NCI-H82 treated with DMSO at 0.1 percent for 48 hours (cell line): ENCODE results near the gene CCDC171.

Experiments
- DNase-seq: peaks from one replicate; lab custom pipeline; 2025; ENCODE audit not compliant: unreplicated experiment; lab: John Stamatoyannopoulos, UW

CCDC171 gene

DNA sequence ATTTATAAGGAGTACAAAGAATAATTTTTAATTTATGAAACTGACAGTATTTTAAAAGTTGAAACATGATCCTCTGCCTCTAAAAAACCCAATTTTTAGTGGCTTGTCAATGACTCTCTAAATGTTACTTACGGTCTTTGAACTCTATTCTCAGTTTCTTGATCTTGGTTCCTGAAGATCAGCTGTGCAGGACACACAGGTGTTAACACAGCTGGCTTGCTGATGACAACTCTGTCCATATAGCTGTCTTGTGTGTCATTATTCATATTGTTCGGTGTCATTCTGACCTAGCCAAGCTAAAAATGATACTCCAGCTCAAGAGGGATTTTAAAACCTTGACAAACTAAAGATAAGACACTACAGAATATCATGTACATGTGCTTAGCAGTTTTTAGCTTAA, 314.5 kb downstream of the CCDC171 start:
- DNase-seq = no peak

DNA sequence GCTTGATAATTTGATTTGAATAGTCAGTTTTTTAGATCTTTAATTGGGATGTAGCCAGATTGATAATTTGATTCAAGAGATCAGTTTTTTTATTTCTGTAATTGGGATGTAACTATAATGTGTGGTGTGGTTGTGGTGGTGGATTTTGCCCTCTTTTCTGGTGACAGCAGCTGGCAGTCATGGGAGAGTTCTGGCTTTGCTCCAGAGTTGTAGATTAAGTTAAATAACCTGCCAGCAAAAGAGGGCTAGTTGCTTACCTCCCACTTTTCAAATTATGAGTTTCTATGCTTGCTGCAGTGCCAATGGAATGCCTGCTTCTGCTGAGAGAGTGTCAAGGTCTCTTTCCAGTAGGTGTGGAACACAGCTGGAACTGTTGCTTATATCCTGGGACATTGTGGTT, 315.1 kb downstream of the CCDC171 start:
- DNase-seq = no peak

DNA sequence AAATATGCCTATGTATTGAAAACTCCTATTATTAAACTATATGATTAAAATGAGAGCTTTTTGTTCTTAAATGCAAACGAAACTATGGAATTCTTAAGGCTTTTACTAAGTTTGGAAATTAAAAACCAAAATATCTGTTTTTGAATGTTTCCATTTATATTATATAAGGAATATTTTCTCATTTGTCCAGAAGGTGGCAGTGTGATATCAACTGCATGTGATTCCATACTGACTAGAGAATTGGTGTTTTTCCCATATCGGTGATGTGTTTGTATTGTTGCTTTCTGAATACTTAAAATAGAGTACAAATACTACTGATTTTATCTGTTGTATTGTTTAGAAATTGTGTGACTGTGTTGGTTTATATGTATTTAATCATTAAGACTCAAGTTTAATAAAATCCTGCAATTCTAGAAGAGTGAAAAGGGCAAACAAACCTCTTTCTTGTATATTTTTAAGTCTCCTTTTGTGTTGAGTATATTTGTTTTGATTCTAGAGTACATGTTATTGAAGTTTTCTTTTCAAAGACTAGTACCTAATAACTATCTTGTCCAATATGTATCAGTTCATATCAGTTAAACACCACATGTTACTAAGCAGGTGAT, 320.8 kb downstream of the CCDC171 start:
- DNase-seq = no peak

DNA sequence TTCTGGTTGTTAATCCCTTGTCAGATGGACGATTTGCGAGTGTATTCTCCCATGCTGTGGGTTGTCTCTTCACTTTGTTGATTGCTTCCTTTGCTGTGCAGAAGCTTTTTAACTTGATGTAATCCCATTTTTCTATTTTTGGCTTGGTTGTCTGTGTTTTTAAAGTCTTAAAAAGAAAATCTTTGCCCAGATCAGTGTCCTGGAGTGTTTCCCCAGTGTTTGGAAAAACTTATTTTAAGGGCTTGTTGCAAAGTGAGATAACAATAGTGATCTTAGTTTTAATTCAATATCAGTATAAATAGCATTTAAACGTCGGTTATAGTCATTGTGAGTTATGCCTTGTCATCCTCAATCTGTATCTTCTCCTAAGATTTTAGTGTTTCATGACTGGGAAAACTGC, 329.5 kb downstream of the CCDC171 start:
- DNase-seq = no peak

DNA sequence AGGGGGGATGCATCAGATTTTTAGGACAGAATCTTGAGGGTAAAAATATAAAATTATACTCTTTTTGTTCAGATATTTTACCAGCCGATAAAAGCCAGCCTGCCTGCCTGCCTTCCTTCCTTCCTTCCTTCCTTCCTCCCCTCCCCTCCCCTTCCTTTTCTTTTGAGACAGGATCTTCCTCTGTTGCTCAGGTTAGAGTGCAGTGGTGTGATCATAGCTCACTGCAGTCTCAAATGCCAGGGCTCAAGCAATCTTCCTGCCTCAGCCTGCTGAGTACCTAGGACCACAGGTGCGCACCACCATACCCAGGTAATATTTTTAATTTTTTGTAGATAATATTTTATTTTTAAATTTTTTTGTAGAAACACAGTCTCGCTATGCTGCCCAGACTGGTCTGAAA, 330.0 kb downstream of the CCDC171 start:
- DNase-seq = no peak

- no peak for DNase-seq
Measured at GRCh38 chr9:15885464-15885863, 332.6 kb downstream of the CCDC171 start.

GRCh38 chr9:15889555-15889954, 336.7 kb downstream of the CCDC171 start:
- DNase-seq = no peak

DNA sequence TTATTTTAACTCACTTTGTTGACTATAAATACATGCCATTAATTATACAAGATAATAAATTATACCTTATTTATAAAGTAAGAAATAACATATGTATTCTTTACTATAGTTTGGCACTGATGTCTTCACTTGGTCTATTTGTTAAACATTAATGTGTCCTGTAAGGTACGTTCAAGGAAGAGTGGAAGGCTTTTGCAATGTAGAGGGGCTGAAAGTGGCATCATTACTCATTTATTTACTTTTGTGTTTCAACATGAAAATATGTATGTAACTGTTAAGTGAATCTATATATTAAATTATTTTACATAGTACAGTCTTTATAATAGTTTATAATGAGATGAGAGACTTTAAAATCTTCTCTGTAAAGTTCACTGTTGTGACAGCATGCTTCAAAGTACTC, 348.7 kb downstream of the CCDC171 start:
- DNase-seq = no peak

GRCh38 chr9:15909297-15909696, 356.5 kb downstream of the CCDC171 start:
- DNase-seq = no peak

DNA sequence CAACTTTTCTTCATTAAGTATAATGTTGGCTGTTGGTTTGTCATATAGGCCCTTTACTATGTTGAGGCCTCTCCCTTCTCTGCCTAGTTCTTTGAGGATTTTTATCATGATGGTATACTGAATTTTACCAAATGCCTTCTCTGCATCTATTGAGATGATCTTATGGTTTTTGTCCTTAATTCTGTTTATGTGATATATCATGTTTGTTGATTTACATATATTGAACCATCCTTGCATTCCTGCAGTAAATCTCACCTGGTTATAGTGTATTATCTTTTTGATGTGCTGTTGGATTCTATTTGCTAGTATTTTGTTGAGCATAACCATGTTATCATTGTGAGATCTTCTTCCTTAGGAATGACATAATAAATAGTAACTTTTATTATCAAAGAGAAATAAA, 362.9 kb downstream of the CCDC171 start:
- DNase-seq = no peak

GRCh38 chr9:15927161-15927560, 374.3 kb downstream of the CCDC171 start:
- DNase-seq = no peak

- no peak for DNase-seq
Measured at GRCh38 chr9:15935661-15936305, 382.9 kb downstream of the CCDC171 start.

DNA sequence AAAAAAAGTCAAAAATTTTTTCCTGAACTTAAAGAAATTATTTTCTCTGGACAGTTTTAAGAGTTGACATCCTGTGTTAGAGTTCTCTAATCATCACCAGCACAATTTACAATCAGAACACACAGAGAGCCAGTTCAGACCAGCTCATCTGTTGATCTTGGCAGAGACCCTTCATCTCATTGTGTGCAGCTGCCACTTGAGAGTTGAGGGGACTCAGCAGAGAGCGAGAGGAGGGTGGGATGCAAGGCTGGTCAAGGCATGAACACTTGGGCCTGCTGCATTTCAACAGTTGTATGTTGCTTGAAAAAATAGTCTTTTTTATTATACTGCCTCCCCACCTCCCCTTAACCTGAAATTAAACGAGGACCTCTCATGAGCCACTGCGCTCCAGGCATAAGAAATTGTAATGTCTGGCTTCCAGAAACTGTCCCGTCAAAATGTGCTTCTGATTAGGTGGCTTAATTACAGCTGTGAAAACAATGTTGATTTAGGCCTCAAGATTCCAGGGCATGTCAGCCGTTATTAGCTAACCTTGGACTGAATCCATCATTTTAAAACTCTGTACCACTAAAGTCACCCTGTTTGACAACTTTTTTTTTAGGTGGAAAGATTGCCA, 383.6 kb downstream of the CCDC171 start:
- no peak for DNase-seq

DNA sequence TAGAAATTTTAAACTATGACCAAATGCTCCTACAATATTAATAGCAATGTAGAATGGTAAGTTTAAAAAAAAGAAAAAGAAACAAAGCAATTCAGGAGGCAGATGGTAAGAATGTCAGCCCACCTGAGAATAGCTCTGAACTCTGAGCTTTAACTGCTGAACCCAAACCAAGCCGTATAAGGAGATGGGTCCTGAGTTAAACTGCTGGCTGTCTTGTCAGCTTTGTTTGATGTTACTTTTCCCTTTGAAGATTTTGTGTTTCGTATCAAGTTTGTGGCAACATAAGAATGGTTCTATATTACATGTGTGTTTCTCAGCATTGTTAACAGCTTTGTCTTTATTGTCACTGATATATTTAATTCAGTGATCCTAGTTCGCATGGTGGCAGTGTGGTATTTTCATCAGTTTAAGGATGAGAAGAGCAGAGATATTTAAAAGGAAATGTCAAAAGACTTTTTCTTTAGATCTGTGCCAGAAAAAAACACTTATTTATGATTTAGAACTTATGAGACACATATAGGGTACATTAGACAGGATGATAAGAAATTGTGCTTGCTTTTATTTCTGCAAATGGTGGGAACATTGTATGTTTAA, 390.1 kb downstream of the CCDC171 start:
- no peak for DNase-seq

DNA sequence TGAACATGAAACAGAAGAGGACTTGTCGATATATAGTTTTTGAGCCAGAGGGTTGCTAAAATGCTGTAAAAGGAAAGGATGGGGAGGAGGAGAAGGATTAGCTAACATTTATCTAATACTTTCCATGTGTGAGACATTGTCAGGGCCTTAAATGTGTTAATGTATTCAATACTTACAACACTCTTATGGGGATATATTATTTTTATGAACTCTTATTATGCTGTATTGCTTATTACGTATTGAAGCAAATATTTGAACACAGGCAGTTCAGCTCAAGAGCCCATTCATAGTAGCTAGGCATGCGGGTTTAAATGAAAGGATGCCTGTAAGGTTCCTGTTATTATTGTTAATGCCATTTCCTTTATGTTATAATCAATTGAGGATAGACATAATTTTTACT, 391.5 kb downstream of the CCDC171 start:
- DNase-seq = no peak

DNA sequence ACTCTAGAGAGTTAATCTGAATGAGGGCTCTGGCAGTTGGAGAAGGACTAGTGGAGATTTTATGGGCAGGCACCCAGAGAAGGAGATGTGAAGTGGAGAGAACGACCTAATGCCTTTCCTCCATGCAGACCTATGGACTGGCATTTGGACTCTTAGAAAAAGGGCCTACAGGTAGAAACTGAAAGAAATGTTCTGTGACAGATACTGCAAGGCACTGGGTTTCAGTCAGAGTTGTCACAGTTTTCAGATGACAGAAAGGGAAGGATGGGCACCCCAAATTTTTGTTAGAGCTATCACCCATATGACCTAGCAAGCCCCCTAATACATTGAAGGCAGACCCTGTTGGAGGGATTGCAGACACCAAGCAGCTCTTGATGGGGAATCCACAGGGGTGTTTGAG, 406.8 kb downstream of the CCDC171 start:
- no peak for DNase-seq

GRCh38 chr9:15961217-15961616, 408.4 kb downstream of the CCDC171 start:
- no peak for DNase-seq

- no peak for DNase-seq
Measured at GRCh38 chr9:15965246-15965745, 412.5 kb downstream of the CCDC171 start.

DNA sequence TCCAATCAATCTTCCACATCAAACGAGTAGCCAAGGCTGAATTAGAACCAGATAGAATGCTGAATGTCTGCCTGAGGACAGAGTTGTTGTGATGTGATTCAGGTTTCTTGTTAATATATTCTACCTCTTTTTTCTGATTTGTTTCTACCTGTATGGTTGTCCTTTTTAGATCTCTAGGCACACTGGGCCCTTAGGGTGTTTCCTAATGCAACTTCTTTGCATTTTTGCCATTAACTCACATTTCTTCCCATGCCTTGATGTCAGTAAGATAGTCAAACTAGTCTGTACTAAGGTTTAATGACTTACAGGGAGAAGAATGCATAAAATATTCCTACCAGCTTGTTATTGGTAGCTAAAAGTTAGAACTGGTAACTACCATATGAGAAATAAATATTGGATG, 413.6 kb downstream of the CCDC171 start:
- DNase-seq = no peak

DNA sequence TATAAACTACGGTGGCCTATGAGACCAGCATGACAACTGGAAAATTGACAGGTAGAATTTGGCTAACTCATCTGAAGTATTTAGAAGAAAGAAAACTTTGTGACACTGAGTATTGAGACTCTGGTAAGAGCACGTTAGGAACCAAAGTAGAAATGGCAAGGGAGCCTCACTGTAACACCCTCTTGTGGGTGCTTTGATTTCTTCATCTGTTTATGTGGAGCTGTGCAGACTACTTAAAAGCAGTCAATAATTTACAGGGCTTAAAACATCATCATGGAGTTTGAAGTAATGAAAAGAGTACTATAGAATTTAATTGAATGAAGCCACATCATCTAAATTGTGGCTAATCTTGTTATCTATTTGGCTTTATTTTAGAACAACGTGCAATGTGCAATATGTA, 414.2 kb downstream of the CCDC171 start:
- DNase-seq = no peak

- DNase-seq = no peak
Measured at GRCh38 chr9:15972760-15973159, 419.9 kb downstream of the CCDC171 start.

GRCh38 chr9:15975101-15975778, 422.4 kb downstream of the CCDC171 start:
- DNase-seq = no peak
